ENCODE measurements around the gene LUC7L.

- no peak for TF ChIP-seq POLR2AphosphoS5 (IDR thresholded peaks at IDR 0.05; ENCODE audit: borderline replicate concordance, low read depth, low read length)
- no peak for TF ChIP-seq EZH2 (IDR thresholded peaks at IDR 0.05)
Measured at GRCh38 chr16:269061-269796, 40.0 kb upstream of the LUC7L start.

All from SK-N-MC (cell line).